ENCODE measurements around the gene OR5AU1. TPM values are rescaled to one million over a fixed set of nuclear protein-coding genes. Genes with fewer than 3 reads are reported as not detected.
A peak's percentile ranks its signal among the peaks of the same experiment; 100 is the strongest.

OR5AU1 gene
- total RNA-seq, 1 donor from 2014 or later: not detected

DNA sequence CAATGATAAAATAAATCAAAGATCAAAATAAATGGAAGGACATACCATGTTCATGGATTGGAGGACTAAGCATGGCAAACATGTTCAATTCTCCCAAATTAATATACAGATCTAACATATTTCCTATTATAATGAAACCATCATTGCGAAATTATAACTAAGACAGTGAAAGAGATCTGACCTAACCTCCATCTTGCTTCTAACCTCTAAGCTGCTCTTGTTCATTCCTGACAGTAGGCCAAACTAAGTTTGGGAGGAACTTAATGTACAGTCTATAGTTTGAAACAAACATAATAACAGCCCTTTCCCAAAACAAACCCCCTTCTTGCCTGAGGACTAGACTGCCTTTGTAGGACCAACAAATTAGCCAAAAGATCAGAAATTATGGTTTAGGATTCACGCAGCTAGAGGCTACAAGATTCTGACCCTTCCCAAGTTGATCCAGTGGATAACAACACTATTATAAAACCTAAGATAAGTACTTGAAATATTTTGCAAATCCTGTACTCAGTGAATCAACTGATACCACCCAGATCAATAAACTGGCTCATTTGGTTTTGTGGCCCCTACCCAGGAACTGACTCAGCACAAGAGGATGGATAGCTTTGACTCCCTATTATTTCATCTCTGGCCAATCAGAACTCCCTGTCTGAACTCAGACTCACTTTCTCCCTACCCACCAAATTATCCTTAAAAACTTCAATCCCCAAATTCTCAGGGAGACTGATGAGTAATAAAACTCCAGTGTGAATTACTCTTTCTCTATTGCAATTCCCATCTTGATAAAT is 41.7 kb upstream of the OR5AU1 start:
- no peak for DNase-seq
- Mint-ChIP-seq H3K9me3 (ENCODE audit: unreplicated experiment) (peaks cover 14% of the 10 kb centered on the region), H3K27ac (ENCODE audit: unreplicated experiment) (no peak overlapping the region), H3K4me1 (ENCODE audit: low read depth, unreplicated experiment) (no peaks in the 10 kb centered on the region), H3K27me3 (ENCODE audit: unreplicated experiment) (peaks cover 10% of the 10 kb centered on the region), H3K4me3 (ENCODE audit: unreplicated experiment) (no peak overlapping the region), H3K36me3 (ENCODE audit: unreplicated experiment) (no peaks in the 10 kb centered on the region)
- TF ChIP-seq, protein P1, sequence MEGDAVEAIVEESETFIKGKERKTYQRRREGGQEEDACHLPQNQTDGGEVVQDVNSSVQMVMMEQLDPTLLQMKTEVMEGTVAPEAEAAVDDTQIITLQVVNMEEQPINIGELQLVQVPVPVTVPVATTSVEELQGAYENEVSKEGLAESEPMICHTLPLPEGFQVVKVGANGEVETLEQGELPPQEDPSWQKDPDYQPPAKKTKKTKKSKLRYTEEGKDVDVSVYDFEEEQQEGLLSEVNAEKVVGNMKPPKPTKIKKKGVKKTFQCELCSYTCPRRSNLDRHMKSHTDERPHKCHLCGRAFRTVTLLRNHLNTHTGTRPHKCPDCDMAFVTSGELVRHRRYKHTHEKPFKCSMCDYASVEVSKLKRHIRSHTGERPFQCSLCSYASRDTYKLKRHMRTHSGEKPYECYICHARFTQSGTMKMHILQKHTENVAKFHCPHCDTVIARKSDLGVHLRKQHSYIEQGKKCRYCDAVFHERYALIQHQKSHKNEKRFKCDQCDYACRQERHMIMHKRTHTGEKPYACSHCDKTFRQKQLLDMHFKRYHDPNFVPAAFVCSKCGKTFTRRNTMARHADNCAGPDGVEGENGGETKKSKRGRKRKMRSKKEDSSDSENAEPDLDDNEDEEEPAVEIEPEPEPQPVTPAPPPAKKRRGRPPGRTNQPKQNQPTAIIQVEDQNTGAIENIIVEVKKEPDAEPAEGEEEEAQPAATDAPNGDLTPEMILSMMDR (IDR thresholded peaks at IDR 0.05; ENCODE audit: partially characterized antibody, unreplicated experiment): no peak

DNA sequence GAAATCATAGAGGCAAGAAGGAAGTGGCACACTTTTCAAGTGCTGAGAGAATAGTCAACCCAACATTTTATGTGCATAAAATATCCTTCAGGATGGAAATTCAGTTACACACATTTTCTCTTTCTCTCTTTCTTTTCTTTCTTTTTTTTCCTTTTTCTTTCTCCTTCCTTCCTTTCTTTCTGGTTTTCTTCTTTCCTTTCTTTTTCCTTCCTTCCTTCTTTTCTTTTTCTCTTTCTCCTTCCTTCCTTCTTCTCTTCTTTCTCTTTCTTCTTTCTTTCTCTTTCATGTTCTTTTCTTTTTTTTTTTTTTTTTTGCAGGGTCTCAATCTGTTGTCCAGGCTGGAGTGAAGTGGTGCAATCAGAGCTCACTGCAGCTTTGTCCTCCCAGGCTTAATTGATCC is 38.7 kb upstream of the OR5AU1 start:
- no peaks in the 10 kb centered on the region for H3K36me3 Mint-ChIP-seq (ENCODE audit: unreplicated experiment)

DNA sequence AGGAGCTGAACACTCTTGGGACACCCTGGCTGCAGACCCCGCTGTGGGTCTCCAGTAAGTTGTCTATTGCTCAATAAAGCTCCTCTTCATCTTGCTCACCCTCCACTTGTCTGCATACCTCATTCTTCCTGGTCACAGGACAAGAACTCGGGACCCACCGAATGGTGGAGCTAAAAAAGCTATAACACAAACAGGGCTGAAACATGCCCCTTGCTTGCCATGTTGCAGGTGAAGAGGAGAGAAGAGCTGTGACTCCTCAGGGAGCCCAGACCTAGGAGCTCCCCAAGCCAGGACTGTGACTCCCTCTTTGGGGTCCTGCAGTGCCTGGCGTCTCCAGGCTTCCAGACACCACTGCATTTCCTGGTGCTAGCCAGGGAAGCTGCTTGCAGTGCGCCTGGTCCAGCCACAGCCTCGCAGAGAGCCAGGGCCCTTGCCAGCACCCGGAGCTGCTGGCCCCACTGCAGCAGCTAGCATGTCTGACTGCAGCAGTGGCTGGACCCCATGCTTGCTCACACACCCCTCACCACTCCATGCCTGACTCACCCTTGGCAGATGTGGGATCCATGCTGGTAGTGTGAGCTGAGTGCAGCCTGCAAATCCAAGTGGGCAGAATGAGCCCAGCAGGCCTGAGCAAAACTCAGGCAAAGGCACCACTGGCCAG is 37.1 kb upstream of the OR5AU1 start:
- Mint-ChIP-seq H3K4me3 (ENCODE audit: unreplicated experiment) (no peak overlapping the region), H3K27me3 (ENCODE audit: unreplicated experiment) (peaks cover 8% of the 10 kb centered on the region)
- DNase-seq: no peak

More for the DNA sequence above, 38.7 kb upstream of the OR5AU1 start:
- Mint-ChIP-seq H3K27me3 (ENCODE audit: unreplicated experiment) (peaks cover 8% of the 10 kb centered on the region), H3K4me3 (ENCODE audit: unreplicated experiment) (no peak overlapping the region), H3K9me3 (ENCODE audit: unreplicated experiment) (peaks cover 11% of the 10 kb centered on the region), H3K27ac (ENCODE audit: unreplicated experiment) (no peak overlapping the region), H3K4me1 (ENCODE audit: low read depth, unreplicated experiment) (peaks cover 6% of the 10 kb centered on the region)
- DNase-seq: no peak
- TF ChIP-seq, protein P1 (IDR thresholded peaks at IDR 0.05; ENCODE audit: partially characterized antibody, unreplicated experiment): no peak

DNA sequence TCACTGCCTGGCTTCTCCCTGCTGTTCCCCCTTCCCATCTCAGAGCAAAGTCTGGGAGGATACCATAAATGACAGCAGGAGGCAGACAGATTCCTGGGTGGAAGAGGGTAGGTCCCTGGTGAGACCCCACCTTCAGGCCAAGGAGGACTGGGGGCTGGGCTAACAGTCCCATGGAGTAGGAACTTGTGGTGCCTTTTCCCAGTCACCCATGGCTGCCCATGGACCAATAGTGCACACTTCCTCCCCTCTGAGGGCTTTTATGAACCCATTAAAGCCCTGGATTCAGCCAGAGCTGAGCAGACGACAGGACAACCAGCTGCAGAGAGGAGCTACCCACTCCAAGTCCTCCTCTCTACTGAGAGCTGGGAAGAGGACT is 36.6 kb upstream of the OR5AU1 start:
- no peak overlapping the region for H3K4me3 Mint-ChIP-seq (ENCODE audit: unreplicated experiment)

More for the DNA sequence above, 37.1 kb upstream of the OR5AU1 start:
- no peaks in the 10 kb centered on the region for H3K36me3 Mint-ChIP-seq (ENCODE audit: unreplicated experiment)
- peaks cover 6% of the 10 kb centered on the region for H3K4me1 Mint-ChIP-seq (ENCODE audit: low read depth, unreplicated experiment)
- peak overlapping the region; percentile 85 for H3K27ac Mint-ChIP-seq (ENCODE audit: unreplicated experiment)
- H3K9me3 Mint-ChIP-seq (ENCODE audit: unreplicated experiment): peaks cover 13% of the 10 kb centered on the region
- TF ChIP-seq, protein P1 (IDR thresholded peaks at IDR 0.05; ENCODE audit: partially characterized antibody, unreplicated experiment): no peak

More for the DNA sequence above, 36.6 kb upstream of the OR5AU1 start:
- no peak for DNase-seq
- TF ChIP-seq, protein P1 (IDR thresholded peaks at IDR 0.05; ENCODE audit: partially characterized antibody, unreplicated experiment): no peak
- Mint-ChIP-seq H3K9me3 (ENCODE audit: unreplicated experiment) (peaks cover 13% of the 10 kb centered on the region), H3K36me3 (ENCODE audit: unreplicated experiment) (no peaks in the 10 kb centered on the region), H3K27ac (ENCODE audit: unreplicated experiment) (peak overlapping the region; percentile 85), H3K27me3 (ENCODE audit: unreplicated experiment) (peaks cover 8% of the 10 kb centered on the region), H3K4me1 (ENCODE audit: low read depth, unreplicated experiment) (peaks cover 6% of the 10 kb centered on the region)
